Hepatocyte (in vitro differentiated cells): ENCODE measurements around the gene PEX26. TPM values are rescaled to one million over a fixed set of nuclear protein-coding genes. Genes with fewer than 3 reads are reported as not detected.

ENCODE experiments used
- DNase-seq: peaks from one replicate; pipeline ENCODE4 v3.0.0-alpha.2; 2016; ENCODE audit warnings: low spot score
- H2AFZ ChIP-seq: fragments of 200-600 bp; sonication (generic); 2 replicates; pipeline ENCODE4 v1.6.0; 2016; ENCODE audit warnings: antibody characterized with exemption, mild to moderate bottlenecking
- H3K27ac ChIP-seq: fragments of 200-600 bp; sonication (generic); 2 replicates; pipeline ENCODE4 v1.5.1; 2016; ENCODE audit warnings: mild to moderate bottlenecking
- H3K27me3 ChIP-seq: fragments of 200-600 bp; sonication (generic); 2 replicates; pipeline ENCODE4 v1.6.1; 2016
- H3K36me3 ChIP-seq: fragments of 200-600 bp; sonication (generic); replicated peaks from 2 replicates; pipeline ENCODE4 v1.5.1; 2016; ENCODE audit warnings: low read depth; ENCODE audit not compliant: insufficient read depth
- H3K4me1 ChIP-seq: fragments of 200-600 bp; sonication (generic); 2 replicates; pipeline ENCODE4 v1.5.1; 2016; ENCODE audit warnings: mild to moderate bottlenecking, moderate library complexity; ENCODE audit not compliant: insufficient read depth
- H3K4me2 ChIP-seq: fragments of 200-600 bp; sonication (generic); 2 replicates; pipeline ENCODE4 v1.6.0; 2016
- H3K4me3 ChIP-seq: fragments of 200-600 bp; sonication (generic); 2 replicates; pipeline ENCODE4 v1.5.1; 2016; ENCODE audit warnings: mild to moderate bottlenecking
- H3K79me2 ChIP-seq: fragments of 200-600 bp; sonication (generic); 2 replicates; pipeline ENCODE4 v1.6.0; 2017; ENCODE audit warnings: mild to moderate bottlenecking
- H3K9me2 ChIP-seq: fragments of 200-600 bp; sonication (generic); replicated peaks from 2 replicates; pipeline ENCODE4 v1.6.0; 2017; ENCODE audit warnings: mild to moderate bottlenecking; ENCODE audit not compliant: insufficient read depth
- H3K9me3 ChIP-seq: fragments of 200-600 bp; sonication (generic); 2 replicates; pipeline ENCODE4 v1.5.1; 2016; ENCODE audit warnings: low read depth, mild to moderate bottlenecking
- H4K20me1 ChIP-seq: fragments of 200-600 bp; sonication (generic); 2 replicates; pipeline ENCODE4 v1.6.0; 2016; ENCODE audit warnings: mild to moderate bottlenecking; ENCODE audit not compliant: insufficient read depth, poor library complexity, severe bottlenecking
- CTCF ChIP-seq: fragments of 200-600 bp; sonication (generic); IDR thresholded peaks from 2 replicates; pipeline ENCODE4 v1.5.1; 2016; ENCODE audit warnings: antibody characterized with exemption, mild to moderate bottlenecking; ENCODE audit not compliant: poor library complexity
- EZH2 ChIP-seq: fragments of 200-600 bp; sonication (generic); IDR thresholded peaks from 2 replicates; pipeline ENCODE4 v1.6.1; 2016; ENCODE audit warnings: antibody characterized with exemption, mild to moderate bottlenecking, borderline replicate concordance
- EZH2phosphoT487 ChIP-seq: fragments of 200-600 bp; sonication (generic); IDR thresholded peaks from one replicate; pipeline ENCODE4 v1.6.1; 2018; ENCODE audit warnings: antibody characterized with exemption, mild to moderate bottlenecking, low read depth, moderate library complexity; ENCODE audit not compliant: unreplicated experiment, severe bottlenecking
- WGBS: methylation state at CpG from one replicate; pipeline ENCODE4 v1.1.6; 2016; ENCODE audit warnings: low lambda C conversion rate; ENCODE audit errors: missing lambda C conversion rate; 5-methylcytosine and 5-hydroxymethylcytosine counted together
- polyA plus RNA-seq: library from polyadenylated mRNA; unstranded; fragments of >200 nt; fragmentation: Nextera tagmentation; extraction: Ambion mirVana; gene quantifications from 2 replicates; pipeline ENCODE4 v1.2.1, GENCODE V29; 2016
- total RNA-seq: library from RNA; depleted of rRNA; stranded (reverse); fragments of >200 nt; gene quantifications from 2 replicates; pipeline ENCODE4 v1.2.3, GENCODE V29; 2014

Gene PEX26
- total and polyA plus RNA-seq, 2 experiments from 2014 or later = 5.4 to 30.9 TPM

DNA sequence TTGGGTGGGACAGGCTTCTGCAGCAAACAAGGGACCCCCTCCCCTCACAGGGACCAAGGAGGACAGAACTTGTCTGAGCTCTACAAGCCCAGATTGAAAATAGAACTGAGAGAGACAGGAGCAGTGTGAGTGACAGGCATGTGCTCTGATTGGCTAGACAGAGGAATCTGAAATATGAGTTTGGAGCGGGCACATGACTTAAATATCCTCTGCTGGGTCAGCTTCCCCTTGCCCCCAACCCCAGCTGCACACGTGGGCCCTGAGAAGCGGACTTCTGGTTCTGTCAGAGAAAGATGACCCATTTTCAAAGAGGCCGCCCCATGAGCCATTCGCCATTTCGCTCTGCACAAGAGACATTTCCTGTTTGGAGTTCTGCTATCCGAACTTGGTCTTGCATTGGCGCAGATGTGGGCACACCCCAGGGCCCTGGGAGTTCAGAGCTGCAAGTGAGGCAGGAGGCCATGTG lies 38.1 kb downstream of the PEX26 start:
- no peaks in the 10 kb centered on the region for H3K9me2 ChIP-seq
- no peak overlapping the region for H3K4me3 ChIP-seq
- no peak overlapping the region for H3K27ac ChIP-seq
- no peak for TF ChIP-seq CTCF
- no peak for TF ChIP-seq EZH2phosphoT487
- no peak for TF ChIP-seq EZH2
- H2AFZ ChIP-seq = no peak overlapping the region
- peaks cover 2% of the 10 kb centered on the region for H3K4me1 ChIP-seq
- no peaks in the 10 kb centered on the region for H3K36me3 ChIP-seq
- 92% methylated on average over 8 of the region's 8 CpGs for WGBS
- no peaks in the 10 kb centered on the region for H3K79me2 ChIP-seq
- no peaks in the 10 kb centered on the region for H4K20me1 ChIP-seq
- H3K9me3 ChIP-seq = no peaks in the 10 kb centered on the region
- no peak for DNase-seq
- H3K4me2 ChIP-seq = no peak overlapping the region
- peaks cover 20% of the 10 kb centered on the region for H3K27me3 ChIP-seq

- Histone ChIP-seq H3K4me3 (no peak overlapping the region), H4K20me1 (no peaks in the 10 kb centered on the region), H3K4me1 (no peaks in the 10 kb centered on the region), H3K27ac (no peak overlapping the region), H3K4me2 (no peak overlapping the region), H3K79me2 (no peaks in the 10 kb centered on the region), H3K27me3 (peaks cover 13% of the 10 kb centered on the region), H3K36me3 (no peaks in the 10 kb centered on the region), H2AFZ (no peak overlapping the region), H3K9me2 (no peaks in the 10 kb centered on the region), H3K9me3 (no peaks in the 10 kb centered on the region)
- no peak for DNase-seq
- no peak for TF ChIP-seq CTCF
- no peak for TF ChIP-seq EZH2phosphoT487
- no peak for TF ChIP-seq EZH2
- 93% methylated on average over 15 of the region's 15 CpGs for WGBS
These were observed 38.8 kb downstream of the PEX26 start for GRCh38 chr22:18116634-18117033.

- 85% methylated on average over 9 of the region's 9 CpGs for WGBS
These were observed 40.6 kb downstream of the PEX26 start for GRCh38 chr22:18118345-18118915.

More at GRCh38 chr22:18118345-18118915, 40.6 kb downstream of the PEX26 start:
- no peak for DNase-seq
- no peak for TF ChIP-seq EZH2
- TF ChIP-seq CTCF = no peak
- TF ChIP-seq EZH2phosphoT487 = no peak
- Histone ChIP-seq H2AFZ (no peak overlapping the region), H3K4me2 (no peak overlapping the region), H3K4me1 (no peaks in the 10 kb centered on the region), H3K9me3 (no peaks in the 10 kb centered on the region), H4K20me1 (no peaks in the 10 kb centered on the region), H3K9me2 (no peaks in the 10 kb centered on the region), H3K27ac (no peak overlapping the region), H3K27me3 (no peaks in the 10 kb centered on the region), H3K36me3 (no peaks in the 10 kb centered on the region), H3K4me3 (no peak overlapping the region), H3K79me2 (no peaks in the 10 kb centered on the region)
